Measurements from ENCODE around the gene CAMK2B.

The CAMK2B gene

DNA sequence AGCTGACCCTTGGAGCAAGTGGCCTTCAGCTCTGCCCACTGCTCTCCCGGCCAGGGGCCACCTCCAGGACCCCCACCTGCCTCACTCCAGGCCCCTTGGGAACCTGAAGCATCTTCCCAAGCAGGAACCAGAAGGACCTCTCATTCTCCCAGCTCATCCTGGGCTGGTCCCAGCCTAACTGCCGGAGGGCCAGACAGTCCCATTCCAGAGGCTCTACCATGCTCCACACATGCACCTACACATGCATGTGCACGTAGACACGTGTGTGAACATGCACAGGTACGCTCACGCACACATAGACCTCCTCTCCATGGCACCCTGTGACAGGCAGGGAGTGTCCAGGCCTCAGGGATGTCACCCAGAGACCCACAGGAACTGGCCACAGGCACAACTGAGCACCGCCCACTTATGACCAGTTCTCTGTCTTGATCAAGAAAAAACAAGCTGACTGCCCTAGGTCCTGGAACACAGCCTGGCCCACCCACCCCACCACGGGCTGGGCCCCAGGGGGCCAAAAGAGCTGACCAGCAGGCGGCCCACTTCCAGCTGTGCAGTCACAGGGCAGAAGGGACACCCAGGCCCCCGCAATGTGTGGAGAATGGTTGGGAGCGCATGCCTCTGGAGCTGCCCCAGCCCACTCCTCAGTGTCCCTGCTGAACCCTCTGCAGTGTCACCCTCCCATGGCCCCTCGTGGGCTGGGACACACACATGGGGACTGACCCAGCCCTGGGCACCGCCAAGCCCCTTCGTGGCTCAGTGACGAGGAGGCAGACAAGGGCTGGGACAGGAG lies 43.4 kb downstream of the CAMK2B start:
- H3K4me1 ChIP-seq (ENCODE audit: insufficient read depth, low read length, severe bottlenecking) = no peaks in the 10 kb centered on the region
- peaks cover 8% of the 10 kb centered on the region for H3K27me3 ChIP-seq (ENCODE audit: insufficient read depth, low read length)
- H3K36me3 ChIP-seq (ENCODE audit: insufficient read depth, low read length) = no peaks in the 10 kb centered on the region
- no peak overlapping the region for H3K4me2 ChIP-seq (ENCODE audit: low read length)
- H2AFZ ChIP-seq (ENCODE audit: low read length) = no peak overlapping the region
- no peak overlapping the region for H3K27ac ChIP-seq (ENCODE audit: low read depth, low read length, poor library complexity, severe bottlenecking)
- no peaks in the 10 kb centered on the region for H3K9me3 ChIP-seq (ENCODE audit: low read length)
- no peaks in the 10 kb centered on the region for H3K79me2 ChIP-seq (ENCODE audit: insufficient read depth, low read length)
- H3F3A ChIP-seq (ENCODE audit: insufficient read depth, low read length) = no peaks in the 10 kb centered on the region
- no peak overlapping the region for H3K4me3 ChIP-seq (ENCODE audit: low read depth, low read length, poor library complexity, severe bottlenecking)
- no peaks in the 10 kb centered on the region for H4K20me1 ChIP-seq (ENCODE audit: insufficient read depth, low read length)
- H3K9ac ChIP-seq (ENCODE audit: low read length) = no peak overlapping the region
- H3K9me2 ChIP-seq (ENCODE audit: low read depth, low read length) = no peaks in the 10 kb centered on the region
- no peak for TF ChIP-seq EZH2 (IDR thresholded peaks at IDR 0.05; ENCODE audit: borderline replicate concordance, low read length)

DNA sequence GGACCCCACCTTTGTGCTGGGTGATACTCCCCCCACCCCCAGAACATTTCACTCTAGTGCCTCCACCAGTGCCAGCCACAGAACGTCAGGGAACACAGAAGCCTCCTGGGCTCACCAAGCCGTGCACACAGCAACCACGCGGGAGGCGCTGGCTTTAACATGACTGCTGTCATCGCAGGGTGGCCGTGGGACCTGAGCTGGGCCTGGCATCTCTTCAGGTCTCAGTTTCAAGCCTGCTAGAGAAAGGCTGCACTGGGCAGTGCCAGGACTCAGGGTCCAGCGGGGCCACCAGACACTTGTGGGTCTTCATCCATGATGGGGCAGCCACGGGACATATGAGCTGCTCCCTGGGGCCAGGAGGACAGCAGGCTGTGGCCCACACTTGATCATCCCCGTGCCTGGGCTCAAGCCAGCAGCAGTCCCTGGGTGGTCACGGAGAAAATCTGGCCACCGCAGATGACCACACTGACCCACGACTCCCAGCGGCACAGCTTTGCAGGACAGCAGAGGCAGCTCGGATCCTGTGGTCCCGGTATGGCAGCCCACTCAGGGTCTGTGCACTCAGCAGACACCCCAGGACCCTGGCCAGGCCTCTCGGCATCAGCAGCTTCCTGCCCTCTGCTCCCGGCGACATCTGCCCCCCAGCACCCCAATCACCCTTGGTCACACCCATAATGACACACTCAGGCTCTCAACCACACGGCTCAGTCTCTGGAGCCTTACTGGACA lies 44.2 kb downstream of the CAMK2B start:
- Histone ChIP-seq H3K9ac (ENCODE audit: low read length) (no peak overlapping the region), H2AFZ (ENCODE audit: low read length) (no peak overlapping the region), H3F3A (ENCODE audit: insufficient read depth, low read length) (no peaks in the 10 kb centered on the region), H3K27me3 (ENCODE audit: insufficient read depth, low read length) (peaks cover 8% of the 10 kb centered on the region; the same call in 1 of the 2 replicates), H4K20me1 (ENCODE audit: insufficient read depth, low read length) (no peaks in the 10 kb centered on the region), H3K27ac (ENCODE audit: low read depth, low read length, poor library complexity, severe bottlenecking) (no peak overlapping the region), H3K36me3 (ENCODE audit: insufficient read depth, low read length) (no peaks in the 10 kb centered on the region), H3K9me3 (ENCODE audit: low read length) (no peaks in the 10 kb centered on the region), H3K4me1 (ENCODE audit: insufficient read depth, low read length, severe bottlenecking) (no peaks in the 10 kb centered on the region), H3K4me3 (ENCODE audit: low read depth, low read length, poor library complexity, severe bottlenecking) (no peak overlapping the region), H3K4me2 (ENCODE audit: low read length) (no peak overlapping the region), H3K79me2 (ENCODE audit: insufficient read depth, low read length) (no peaks in the 10 kb centered on the region), H3K9me2 (ENCODE audit: low read depth, low read length) (no peaks in the 10 kb centered on the region)
- TF ChIP-seq, protein P1, sequence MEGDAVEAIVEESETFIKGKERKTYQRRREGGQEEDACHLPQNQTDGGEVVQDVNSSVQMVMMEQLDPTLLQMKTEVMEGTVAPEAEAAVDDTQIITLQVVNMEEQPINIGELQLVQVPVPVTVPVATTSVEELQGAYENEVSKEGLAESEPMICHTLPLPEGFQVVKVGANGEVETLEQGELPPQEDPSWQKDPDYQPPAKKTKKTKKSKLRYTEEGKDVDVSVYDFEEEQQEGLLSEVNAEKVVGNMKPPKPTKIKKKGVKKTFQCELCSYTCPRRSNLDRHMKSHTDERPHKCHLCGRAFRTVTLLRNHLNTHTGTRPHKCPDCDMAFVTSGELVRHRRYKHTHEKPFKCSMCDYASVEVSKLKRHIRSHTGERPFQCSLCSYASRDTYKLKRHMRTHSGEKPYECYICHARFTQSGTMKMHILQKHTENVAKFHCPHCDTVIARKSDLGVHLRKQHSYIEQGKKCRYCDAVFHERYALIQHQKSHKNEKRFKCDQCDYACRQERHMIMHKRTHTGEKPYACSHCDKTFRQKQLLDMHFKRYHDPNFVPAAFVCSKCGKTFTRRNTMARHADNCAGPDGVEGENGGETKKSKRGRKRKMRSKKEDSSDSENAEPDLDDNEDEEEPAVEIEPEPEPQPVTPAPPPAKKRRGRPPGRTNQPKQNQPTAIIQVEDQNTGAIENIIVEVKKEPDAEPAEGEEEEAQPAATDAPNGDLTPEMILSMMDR (IDR thresholded peaks at IDR 0.05; ENCODE audit: low read length) = no peak
- no peak for TF ChIP-seq EZH2 (IDR thresholded peaks at IDR 0.05; ENCODE audit: borderline replicate concordance, low read length)

DNA sequence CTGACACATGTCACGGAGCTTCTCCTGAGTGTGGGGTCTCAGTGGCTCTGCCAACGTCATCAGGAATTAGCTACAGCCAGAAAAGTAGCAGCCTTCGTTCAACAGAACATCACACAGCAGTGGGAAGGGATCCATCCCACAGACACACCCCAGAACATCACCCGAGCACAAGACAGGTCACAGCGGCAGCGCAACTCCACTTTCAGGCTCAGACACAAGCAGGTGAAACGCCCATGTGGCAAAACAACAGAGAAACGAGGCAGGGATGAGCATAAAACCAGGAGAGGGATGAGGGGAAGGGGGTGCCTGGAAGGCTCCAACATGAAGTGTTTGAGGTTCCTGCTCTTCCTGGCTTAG lies 44.8 kb downstream of the CAMK2B start:
- H3K9me2 ChIP-seq (ENCODE audit: low read depth, low read length) = no peaks in the 10 kb centered on the region
- H3K27ac ChIP-seq (ENCODE audit: low read depth, low read length, poor library complexity, severe bottlenecking) = no peak overlapping the region
- H4K20me1 ChIP-seq (ENCODE audit: insufficient read depth, low read length) = no peaks in the 10 kb centered on the region
- TF ChIP-seq, protein P1 (IDR thresholded peaks at IDR 0.05; ENCODE audit: low read length) = no peak
- no peak for TF ChIP-seq EZH2 (IDR thresholded peaks at IDR 0.05; ENCODE audit: borderline replicate concordance, low read length)
- H3K27me3 ChIP-seq (ENCODE audit: insufficient read depth, low read length) = 0 out of 2 replicates have a peak, but pooled peaks cover 8% of the 10 kb centered on the region
- no peaks in the 10 kb centered on the region for H3F3A ChIP-seq (ENCODE audit: insufficient read depth, low read length)
- no peak overlapping the region for H2AFZ ChIP-seq (ENCODE audit: low read length)
- H3K36me3 ChIP-seq (ENCODE audit: insufficient read depth, low read length) = no peaks in the 10 kb centered on the region
- no peak overlapping the region for H3K4me2 ChIP-seq (ENCODE audit: low read length)
- no peaks in the 10 kb centered on the region for H3K9me3 ChIP-seq (ENCODE audit: low read length)
- no peaks in the 10 kb centered on the region for H3K79me2 ChIP-seq (ENCODE audit: insufficient read depth, low read length)
- H3K4me1 ChIP-seq (ENCODE audit: insufficient read depth, low read length, severe bottlenecking) = no peaks in the 10 kb centered on the region
- no peak overlapping the region for H3K9ac ChIP-seq (ENCODE audit: low read length)
- H3K4me3 ChIP-seq (ENCODE audit: low read depth, low read length, poor library complexity, severe bottlenecking) = no peak overlapping the region
